Panc1 (cell line): ENCODE data around the gene MSANTD2. TPM values are rescaled to one million over a fixed set of nuclear protein-coding genes. Genes with fewer than 3 reads are reported as not detected.

Experiments
- ATAC-seq: fragments of 200-7000 bp; cut with Tn5 transposase; 2 replicates; pipeline ENCODE4 v1.9.1; 2020; ENCODE audit warnings: mild to moderate bottlenecking, moderate library complexity
- BruUV-seq: library from RNA; stranded (reverse); fragments of 400-500 nt; replicated peaks from 2 replicates; lab custom pipeline; 2021; lab: Mats Ljungman, UMichigan
- CTCF ChIA-PET: fragments of 300-600 bp; sonication (Branson Sonifier 250); formaldehyde crosslinking; loops from one replicate; lab custom pipeline; 2022; ENCODE audit warnings: antibody characterized with exemption; lab: Charles Lee
- POLR2A ChIA-PET: fragments of 300-600 bp; sonication (Branson Sonifier 250); formaldehyde crosslinking; loops from one replicate; lab custom pipeline; 2022; ENCODE audit warnings: antibody characterized with exemption; lab: Charles Lee
- DNase-seq: peaks from one replicate; pipeline ENCODE4 v3.0.0-alpha.2; 2010; ENCODE audit warnings: low read depth, low spot score
- H3K27ac ChIP-seq: 2 replicates; pipeline ENCODE4 v1.5.1; 2011; ENCODE audit warnings: mild to moderate bottlenecking, low read length, inconsistent platforms
- H3K27me3 ChIP-seq: fragments of 200-500 bp; sonication (Bioruptor generic); 2 replicates; pipeline ENCODE4 v1.6.0; 2014; ENCODE audit warnings: low read length, inconsistent platforms; ENCODE audit not compliant: control insufficient read depth, insufficient read depth
- H3K36me3 ChIP-seq: fragments of 200-500 bp; sonication (Bioruptor generic); 2 replicates; pipeline ENCODE4 v1.5.1; 2014; ENCODE audit warnings: inconsistent platforms, mild to moderate bottlenecking, low read length, moderate library complexity; ENCODE audit not compliant: control insufficient read depth, insufficient read depth
- H3K4me1 ChIP-seq: 2 replicates; pipeline ENCODE4 v1.5.1; 2011; ENCODE audit warnings: inconsistent platforms, mild to moderate bottlenecking, low read length, moderate library complexity; ENCODE audit not compliant: control insufficient read depth, insufficient read depth
- H3K4me3 ChIP-seq, 2 experiments: 2 replicates each; pipeline ENCODE4 v1.5.1; 2011 to 2012; ENCODE audit warnings: low read depth in 2 of 2, low read length in 2 of 2, mild to moderate bottlenecking in 2 of 2, inconsistent platforms in 1 of 2, moderate library complexity in 1 of 2
- H3K9me3 ChIP-seq: fragments of 200-500 bp; sonication (Bioruptor generic); 2 replicates; pipeline ENCODE4 v1.5.1; 2014; ENCODE audit warnings: low read depth, mild to moderate bottlenecking, inconsistent platforms, low read length, moderate library complexity; ENCODE audit not compliant: control insufficient read depth, insufficient read depth
- CTCF ChIP-seq: fragments of 450-650 bp; IDR thresholded peaks from 2 replicates; pipeline ENCODE4 v1.5.1; 2017; ENCODE audit warnings: mild to moderate bottlenecking
- POLR2AphosphoS5 ChIP-seq: IDR thresholded peaks from 2 replicates; pipeline ENCODE4 v1.6.1; 2012; ENCODE audit warnings: mild to moderate bottlenecking, low read depth, low read length, moderate library complexity
- REST ChIP-seq, 2 experiments: IDR thresholded peaks; 2 replicates each; pipeline ENCODE4 v1.6.1; 2011 to 2012; ENCODE audit warnings: low read depth in 2 of 2, control low read depth in 1 of 2, low read length in 1 of 2, mild to moderate bottlenecking in 1 of 2, moderate library complexity in 1 of 2; ENCODE audit not compliant: insufficient read depth in 1 of 2
- SIN3A ChIP-seq: IDR thresholded peaks from 2 replicates; pipeline ENCODE4 v1.6.1; 2012; ENCODE audit warnings: low read depth, mild to moderate bottlenecking, low read length, moderate library complexity, borderline replicate concordance; ENCODE audit not compliant: insufficient read depth
- TCF7L2 ChIP-seq: IDR thresholded peaks from 2 replicates; pipeline ENCODE4 v1.6.1; 2011; ENCODE audit warnings: mild to moderate bottlenecking, low read depth, low read length, inconsistent platforms
- in situ Hi-C: cut with HindIII; loops from 2 replicates; pipeline ENCODE4 v1.10.0; 2016; ENCODE audit warnings: low sequenced_read_pairs, low pct_unique_long_range_greater_than_20kb
- intact Hi-C: fragments of 100-400 bp; cut with micrococcal nuclease; formaldehyde crosslinking; loops from one replicate; pipeline ENCODE4 v1.10.0; 2022; ENCODE audit not compliant: unreplicated experiment
- total RNA-seq: library from RNA; stranded (reverse); gene quantifications from one replicate; pipeline ENCODE4 v1.2.1, GENCODE V29; 2021; ENCODE audit not compliant: unreplicated experiment

The MSANTD2 gene
- total RNA-seq, 1 experiment from 2014 or later: 20.5 TPM

- ChIA-PET POLR2A (no interaction called here), CTCF (no interaction called here)
- in situ Hi-C loops: no loop called here
- intact Hi-C loops: no loop called here
- no peak overlapping the region for H3K27ac ChIP-seq
- peaks cover 23% of the 10 kb centered on the region for H3K27me3 ChIP-seq
- no peak for TF ChIP-seq SIN3A
- no peak for TF ChIP-seq TCF7L2
- no peak for TF ChIP-seq POLR2AphosphoS5
- TF ChIP-seq REST (IDR thresholded peaks at IDR 0.05; ENCODE audit: insufficient read depth in 1 of 2, low read depth in 2 of 2, low read length in 1 of 2): no peak
- no peak for TF ChIP-seq CTCF
- no peaks in the 10 kb centered on the region for H3K36me3 ChIP-seq
- peaks cover 5% of the 10 kb centered on the region; the same call in 1 of the 2 replicates for H3K4me1 ChIP-seq
- no peak for ATAC-seq
- no peak overlapping the region for H3K4me3 ChIP-seq
- no TSS peak for BruUV-seq
- no peak for DNase-seq
- H3K9me3 ChIP-seq: no peaks in the 10 kb centered on the region
Observed at GRCh38 chr11:124737638-124738305, 62.4 kb downstream of the MSANTD2 start.

- ATAC-seq (no peak), DNase-seq (no peak)
- H3K27me3 ChIP-seq: peaks cover 21% of the 10 kb centered on the region
- H3K4me3 ChIP-seq: no peak overlapping the region
- H3K27ac ChIP-seq: no peak overlapping the region
- CTCF ChIA-PET: interaction anchor here (0.6 kb wide), 2 partner anchors 77 to 1215 kb away, joined by 3 read pairs; no protein-coding TSS in a partner anchor
- POLR2A ChIA-PET: no interaction called here
- no peaks in the 10 kb centered on the region for H3K9me3 ChIP-seq
- intact Hi-C loops (no loop called here), in situ Hi-C loops (no loop called here)
- H3K4me1 ChIP-seq: peaks cover 5% of the 10 kb centered on the region; the same call in 1 of the 2 replicates
- H3K36me3 ChIP-seq: no peaks in the 10 kb centered on the region
- no peak for TF ChIP-seq TCF7L2
- TF ChIP-seq CTCF: no peak
- TF ChIP-seq REST (IDR thresholded peaks at IDR 0.05; ENCODE audit: insufficient read depth in 1 of 2, low read depth in 2 of 2, low read length in 1 of 2): no peak
- no peak for TF ChIP-seq POLR2AphosphoS5
- TF ChIP-seq SIN3A: no peak
- no TSS peak for BruUV-seq
Observed at GRCh38 chr11:124736736-124737135, 63.5 kb downstream of the MSANTD2 start.
